Peyer's patch (tissue), 4 donors: Measurements from ENCODE around the gene GNB1L.

ENCODE experiments used
- POLR2A ChIP-seq, 2 donors: fragments of 450-650 bp; IDR thresholded peaks; one replicate each; pipeline ENCODE4 v1.5.1; 2017; ENCODE audit warnings: antibody characterized with exemption in 2 of 2, mild to moderate bottlenecking in 2 of 2, moderate library complexity in 2 of 2
- TF ChIP-seq, protein P1 (sequence below), 6 experiments: fragments of 450-650 bp in 4 of 6; fragments of 200-600 bp in 2 of 6; sonication (generic) in 1 of 6; IDR thresholded peaks; one replicate each; pipeline ENCODE4 v1.5.1; 2017 to 2019; ENCODE audit warnings: antibody characterized with exemption in 6 of 6, mild to moderate bottlenecking in 3 of 6, moderate library complexity in 1 of 6

DNA sequence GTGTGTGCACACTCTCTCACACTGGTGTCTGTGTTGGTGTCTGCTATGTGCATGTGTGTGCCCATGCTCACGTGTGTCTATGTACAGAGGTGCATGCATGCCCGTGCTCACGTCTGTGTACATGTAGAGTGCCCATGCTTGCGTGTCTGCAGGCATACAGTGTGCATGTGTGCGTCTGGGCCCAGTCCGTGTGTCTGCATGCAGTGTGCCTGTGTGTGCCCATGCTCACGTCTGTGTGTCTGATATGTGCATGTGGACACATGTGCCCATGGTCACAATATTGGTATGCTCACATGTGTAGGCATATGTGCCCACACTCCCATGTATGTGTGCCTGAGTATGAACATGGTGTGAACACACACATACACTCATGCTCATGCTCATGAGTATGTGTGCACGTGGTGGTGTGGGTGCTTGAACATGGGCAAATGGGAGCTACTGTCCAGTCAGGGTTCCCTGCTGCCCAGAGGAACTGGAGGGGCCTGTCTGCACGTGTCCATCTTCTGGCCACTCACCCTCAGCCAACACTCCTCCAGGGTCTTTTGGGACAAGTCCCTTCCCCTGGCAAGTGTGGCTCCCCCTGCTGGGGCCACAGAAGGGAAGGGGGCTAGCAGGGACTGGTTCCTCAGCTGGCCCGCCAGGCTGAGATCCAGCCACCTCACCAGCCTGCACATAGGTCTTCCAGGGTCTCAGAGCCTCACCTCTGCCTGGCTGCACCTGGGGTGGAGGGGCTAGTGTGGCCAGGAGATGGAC is 101.4 kb downstream of the GNB1L start:
- TF ChIP-seq, protein P1, sequence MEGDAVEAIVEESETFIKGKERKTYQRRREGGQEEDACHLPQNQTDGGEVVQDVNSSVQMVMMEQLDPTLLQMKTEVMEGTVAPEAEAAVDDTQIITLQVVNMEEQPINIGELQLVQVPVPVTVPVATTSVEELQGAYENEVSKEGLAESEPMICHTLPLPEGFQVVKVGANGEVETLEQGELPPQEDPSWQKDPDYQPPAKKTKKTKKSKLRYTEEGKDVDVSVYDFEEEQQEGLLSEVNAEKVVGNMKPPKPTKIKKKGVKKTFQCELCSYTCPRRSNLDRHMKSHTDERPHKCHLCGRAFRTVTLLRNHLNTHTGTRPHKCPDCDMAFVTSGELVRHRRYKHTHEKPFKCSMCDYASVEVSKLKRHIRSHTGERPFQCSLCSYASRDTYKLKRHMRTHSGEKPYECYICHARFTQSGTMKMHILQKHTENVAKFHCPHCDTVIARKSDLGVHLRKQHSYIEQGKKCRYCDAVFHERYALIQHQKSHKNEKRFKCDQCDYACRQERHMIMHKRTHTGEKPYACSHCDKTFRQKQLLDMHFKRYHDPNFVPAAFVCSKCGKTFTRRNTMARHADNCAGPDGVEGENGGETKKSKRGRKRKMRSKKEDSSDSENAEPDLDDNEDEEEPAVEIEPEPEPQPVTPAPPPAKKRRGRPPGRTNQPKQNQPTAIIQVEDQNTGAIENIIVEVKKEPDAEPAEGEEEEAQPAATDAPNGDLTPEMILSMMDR (IDR thresholded peaks at IDR 0.05): no peak
- TF ChIP-seq POLR2A (IDR thresholded peaks at IDR 0.05): no peak
